Cardiac septum (tissue), 1 donor: ENCODE data around the gene PHEX. TPM values are rescaled to one million over a fixed set of nuclear protein-coding genes. Genes with fewer than 3 reads are reported as not detected.
"Not testable (repeated sequence)": the region's sequence is repeated elsewhere in the genome, so short reads cannot be mapped to it uniquely, and the experiment has no call there.

ENCODE experiments used
- DNase-seq: peaks from one replicate; pipeline ENCODE4 v3.0.0-alpha.2; 2020; ENCODE audit warnings: low spot score
- intact Hi-C: fragments of 100-400 bp; cut with DNase I; formaldehyde crosslinking; loops from one replicate; pipeline ENCODE4 v1.14.0; 2022
- total RNA-seq: library from RNA; stranded (reverse); fragmentation: NEBNext Ultra II Directional; extraction: Animal tissue kit (Norgen Biotek cat#: 25700); gene quantifications from one replicate; pipeline ENCODE4 v1.2.1, GENCODE V29; 2021
- donor health status: DM: no; HTN: no; CAD: no.

Gene PHEX
- total RNA-seq, 1 donor from 2014 or later, result 0.11 TPM

DNA sequence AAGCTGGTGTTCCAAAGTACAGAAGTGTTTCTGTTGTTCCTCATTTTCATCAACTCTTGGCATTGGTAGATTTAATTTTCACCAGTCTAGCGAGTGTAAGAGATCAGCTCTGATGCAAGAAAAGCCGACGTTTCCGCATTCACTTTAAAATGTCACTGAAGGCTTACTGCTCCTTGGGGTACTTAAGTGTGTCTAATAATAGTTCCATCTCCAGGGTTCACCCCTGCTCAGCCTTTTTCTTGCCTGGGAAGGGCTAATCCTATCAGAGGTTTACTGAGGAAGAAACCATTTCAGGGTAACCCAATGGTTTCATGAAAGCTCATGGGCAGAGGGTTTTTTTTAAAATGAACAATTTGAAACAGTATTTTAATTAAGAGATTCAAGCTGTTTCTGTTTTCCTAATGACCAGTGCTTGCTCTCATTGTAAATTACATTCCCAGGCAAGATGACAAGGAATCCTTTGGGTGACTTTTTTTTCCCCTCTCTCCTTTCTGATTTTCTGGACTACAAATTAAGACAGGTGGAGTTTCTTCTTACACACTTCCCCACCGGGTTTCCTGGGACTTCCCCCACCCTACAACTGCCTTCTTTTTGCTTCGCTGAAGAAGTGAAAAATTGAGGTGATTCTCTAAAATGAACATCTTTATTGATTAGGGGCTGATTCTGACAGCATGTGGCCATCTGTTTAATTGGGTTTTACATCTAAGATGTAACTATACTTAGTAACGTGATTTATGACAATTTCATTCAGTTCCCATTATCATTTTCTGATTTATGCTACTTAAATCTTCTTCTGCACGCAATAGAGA is 161.9 kb downstream of the PHEX start:
- intact Hi-C loops, result loop anchor here (10.0 kb wide), 1 partner anchor 209 kb away; no protein-coding TSS in a partner anchor
- no peak for DNase-seq

DNA sequence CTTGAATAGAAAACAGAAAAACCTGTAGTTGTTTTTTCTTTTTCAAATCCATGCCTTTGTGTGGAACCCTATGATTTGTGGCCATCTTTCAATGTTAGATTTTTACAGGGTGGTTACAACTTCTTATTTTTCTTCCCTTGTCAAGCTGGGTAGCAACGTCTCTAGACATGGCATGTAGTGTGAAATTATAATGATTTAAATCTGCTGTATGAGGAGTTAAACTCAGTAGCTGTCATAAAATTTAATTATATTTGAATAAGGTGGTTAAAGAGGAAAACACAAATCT is 162.5 kb downstream of the PHEX start:
- DNase-seq, result no peak
- intact Hi-C loops, result loop anchor here (10.0 kb wide), 1 partner anchor 210 kb away; no protein-coding TSS in a partner anchor

DNA sequence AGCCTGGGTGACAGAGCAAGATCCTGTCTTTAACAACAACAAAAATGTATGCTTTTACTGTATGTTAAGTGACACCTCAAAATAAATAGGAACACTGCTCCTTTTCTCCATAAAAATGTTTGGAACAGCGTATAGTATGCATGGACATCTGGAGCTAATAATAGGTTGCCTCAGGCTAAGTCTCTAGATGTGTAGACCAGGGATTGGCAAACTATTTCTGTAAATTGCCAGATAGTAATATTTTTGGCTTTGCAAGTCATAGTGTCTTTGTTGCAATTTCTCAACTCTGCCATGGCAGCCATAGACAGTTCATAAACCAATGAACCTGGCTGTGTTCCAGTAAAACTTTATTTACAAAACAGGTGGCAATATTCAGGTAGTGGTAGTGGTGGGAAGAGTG is 164.0 kb downstream of the PHEX start:
- intact Hi-C loops, result loop anchor here (10.0 kb wide), 1 partner anchor 211 kb away; no protein-coding TSS in a partner anchor
- DNase-seq, result no peak

DNA sequence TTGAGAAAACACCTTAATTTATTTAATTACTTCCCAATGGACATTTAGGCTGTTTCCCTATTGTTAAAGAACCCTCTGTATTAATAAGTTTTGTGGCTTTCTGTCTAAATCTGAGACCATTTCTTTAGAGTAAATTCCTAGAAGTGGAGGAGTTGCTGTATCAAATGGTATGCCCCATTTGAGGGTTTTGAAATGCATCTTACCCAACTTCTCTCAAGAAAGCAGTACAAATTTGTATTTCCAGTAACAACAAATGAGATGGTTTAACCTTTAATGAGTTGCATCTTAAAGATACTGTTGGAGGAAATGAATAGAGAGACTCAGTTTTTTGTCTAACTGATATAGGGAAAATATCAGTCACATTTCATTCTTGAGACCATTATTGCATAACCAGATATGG is 170.1 kb downstream of the PHEX start:
- intact Hi-C loops, result no loop called here

DNA sequence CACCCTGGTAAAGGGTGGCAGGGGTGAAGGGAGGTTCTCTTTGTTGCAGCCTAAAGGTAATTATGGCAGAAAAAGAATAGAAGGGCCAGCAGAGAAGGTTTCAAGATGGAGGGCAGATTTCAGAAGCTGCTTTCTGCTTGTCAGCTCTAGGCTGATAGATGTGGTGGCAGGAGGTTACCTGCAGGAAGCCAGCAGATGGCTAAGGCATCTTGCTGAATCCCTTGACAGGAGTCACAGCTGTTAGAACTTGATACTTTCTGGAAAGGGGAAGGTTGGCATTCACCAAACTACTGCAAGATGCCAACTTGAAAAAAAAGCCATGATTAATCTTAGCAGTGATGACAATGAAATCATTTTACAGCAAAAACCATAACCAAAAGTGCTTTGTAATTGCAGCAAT is 171.1 kb downstream of the PHEX start:
- no peak for DNase-seq
- intact Hi-C loops, result no loop called here

More for the DNA sequence above, 170.1 kb downstream of the PHEX start:
- no peak for DNase-seq

DNA sequence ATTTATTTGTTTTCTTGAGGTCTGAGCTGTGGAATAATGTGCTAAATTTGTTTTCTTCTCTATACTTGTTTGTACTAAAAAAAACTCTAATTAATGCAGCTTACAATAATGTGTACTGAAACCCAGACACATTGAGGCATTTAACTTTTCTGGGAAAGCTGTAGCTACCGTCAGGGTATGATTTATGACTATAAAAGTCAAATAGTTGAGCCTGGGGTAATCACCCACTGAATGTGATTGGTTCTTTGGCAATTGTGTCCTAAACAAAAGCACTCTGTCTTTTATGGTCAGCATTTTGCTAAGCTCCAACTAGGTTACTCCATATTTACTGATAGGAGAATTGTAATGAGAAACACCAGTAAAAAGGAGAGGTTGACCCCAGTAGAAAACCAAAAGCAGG is 174.7 kb downstream of the PHEX start:
- intact Hi-C loops, result no loop called here

DNA sequence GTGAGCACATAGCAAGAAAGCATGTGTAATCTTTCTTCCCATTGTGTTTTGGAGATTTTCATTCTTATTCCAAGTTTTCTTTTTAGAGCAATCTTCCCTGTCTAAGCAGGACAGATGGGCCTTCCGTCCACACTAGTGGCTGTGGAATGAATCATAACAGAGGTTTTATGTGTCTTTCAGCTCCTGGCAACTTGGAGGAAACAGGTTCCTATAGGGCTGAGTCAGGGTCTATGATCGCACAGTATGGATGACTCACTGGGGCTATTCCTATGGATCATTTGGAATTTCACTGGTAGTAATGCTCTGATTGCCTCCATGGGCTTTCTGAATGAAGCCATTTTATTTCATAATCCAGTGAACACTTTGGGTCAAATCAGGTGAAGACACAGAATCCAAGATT is 188.8 kb downstream of the PHEX start:
- intact Hi-C loops, result no loop called here
- no peak for DNase-seq

More for the DNA sequence above, 174.7 kb downstream of the PHEX start:
- DNase-seq, result no peak

DNA sequence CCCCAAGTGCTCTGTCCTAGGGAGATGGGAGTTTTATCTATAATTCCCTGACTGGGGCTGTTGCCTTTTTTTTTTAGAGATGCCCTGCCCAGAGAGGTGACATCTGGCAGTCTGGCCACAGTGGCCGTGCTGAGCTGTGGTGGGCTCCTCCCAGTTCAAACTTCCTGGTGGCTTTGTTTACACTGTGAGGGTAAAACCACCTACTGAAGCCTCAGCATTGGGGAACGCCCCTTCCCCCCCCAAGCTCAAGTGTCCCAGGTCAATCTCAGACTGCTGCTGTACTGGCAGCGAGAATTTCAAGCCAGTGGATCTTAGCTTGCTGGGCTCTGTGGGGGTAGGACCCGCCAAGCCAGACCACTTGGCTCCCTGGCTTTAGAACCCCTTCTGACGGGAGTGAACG is 202.3 kb downstream of the PHEX start:
- no peak for DNase-seq
- intact Hi-C loops, result no loop called here

DNA sequence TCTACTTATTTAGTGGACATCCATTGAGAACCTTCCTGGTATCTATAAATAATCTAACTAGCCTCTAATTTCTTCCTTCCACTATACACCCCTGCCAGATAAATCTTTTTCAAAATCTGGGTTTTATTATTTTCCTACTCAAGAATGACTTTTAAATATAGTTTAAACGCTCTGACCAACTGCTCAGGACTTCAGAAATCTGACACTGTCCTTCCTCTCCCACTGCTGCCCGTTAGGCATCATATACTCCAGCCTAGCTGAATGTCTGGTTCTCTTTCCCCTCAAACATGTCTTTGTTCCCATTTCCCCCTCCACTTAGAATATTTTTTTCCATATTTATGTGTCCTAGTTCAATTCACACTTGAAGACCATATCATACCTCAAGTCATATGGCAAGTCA is 205.4 kb downstream of the PHEX start:
- DNase-seq, result no peak
- intact Hi-C loops, result no loop called here

DNA sequence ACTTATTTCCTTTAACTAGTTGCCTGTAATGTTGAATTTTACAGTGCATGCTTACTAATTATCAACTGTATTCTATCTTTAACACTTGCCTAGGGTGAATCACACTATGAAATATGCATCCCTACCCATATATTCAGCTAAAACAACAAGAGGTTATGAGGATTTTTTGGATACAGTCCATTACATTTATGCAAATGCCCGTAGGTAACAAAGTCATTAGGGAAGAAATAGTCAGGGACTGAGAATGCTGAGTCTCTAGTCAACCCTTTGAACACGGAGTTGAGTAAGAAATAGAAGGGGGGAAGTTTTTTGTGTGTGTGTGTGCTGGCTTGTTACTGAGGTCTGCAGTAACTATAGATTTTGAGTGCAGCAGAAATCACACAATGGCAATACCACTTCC is 214.5 kb downstream of the PHEX start:
- intact Hi-C loops, result no loop called here
- DNase-seq, result no peak

DNA sequence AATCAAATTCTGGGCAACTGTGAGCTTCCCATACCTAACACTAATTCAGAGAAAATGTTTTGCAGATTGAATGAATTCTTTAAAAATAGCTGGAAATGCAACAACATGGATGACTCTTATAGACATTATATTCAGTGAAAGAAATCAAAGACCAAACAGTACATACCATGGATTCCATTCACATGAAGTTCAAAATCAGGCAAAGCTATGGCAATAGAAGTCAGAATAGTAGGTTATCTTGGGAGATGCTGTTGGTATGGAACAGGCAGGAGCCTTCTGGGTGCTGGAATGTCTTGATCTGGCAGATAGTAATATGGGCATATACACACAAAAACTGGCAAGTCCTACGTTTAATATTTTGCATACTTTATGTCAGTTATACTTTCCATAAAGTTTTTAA is 215.0 kb downstream of the PHEX start:
- intact Hi-C loops, result no loop called here

DNA sequence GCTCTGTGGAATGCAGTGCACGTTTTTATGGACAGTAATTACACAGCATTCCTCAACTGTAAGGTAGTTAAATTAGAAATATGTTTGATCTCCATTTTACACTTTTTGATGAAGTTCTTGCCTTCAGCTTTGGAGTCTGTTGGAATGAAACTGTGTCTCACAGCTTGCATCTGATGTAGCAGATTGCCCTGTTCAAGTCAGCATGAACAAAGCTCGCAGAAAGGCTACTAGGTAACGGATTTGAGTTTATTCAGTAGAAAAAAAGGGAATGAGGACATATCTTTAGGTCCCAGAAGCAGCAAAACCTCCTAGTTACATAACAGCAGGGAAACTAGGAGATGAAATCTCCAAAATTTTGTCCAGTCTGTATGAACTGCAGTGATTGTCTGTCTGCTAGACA is 216.3 kb downstream of the PHEX start:
- no peak for DNase-seq
- intact Hi-C loops, result no loop called here

More for the DNA sequence above, 215.0 kb downstream of the PHEX start:
- DNase-seq, result no peak

DNA sequence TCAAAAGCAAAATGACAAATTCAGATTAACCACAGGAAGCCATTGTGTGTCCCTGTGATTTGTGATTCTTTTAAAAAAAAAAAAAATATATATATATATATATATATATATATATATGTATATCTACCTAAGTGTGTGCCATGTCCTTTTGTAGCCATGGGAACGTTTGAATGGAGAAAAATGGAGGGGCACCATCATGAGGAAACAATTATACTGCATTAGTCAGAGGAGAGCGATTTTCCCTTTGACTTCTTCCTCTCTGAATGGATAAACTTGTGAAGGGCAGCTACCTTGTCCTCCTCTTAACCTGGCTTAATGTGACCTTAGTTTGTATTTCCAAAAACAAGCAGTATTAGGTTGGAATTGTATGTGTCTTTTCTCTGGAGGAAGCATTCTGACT is 217.2 kb downstream of the PHEX start:
- no peak for DNase-seq
- intact Hi-C loops, result no loop called here

DNA sequence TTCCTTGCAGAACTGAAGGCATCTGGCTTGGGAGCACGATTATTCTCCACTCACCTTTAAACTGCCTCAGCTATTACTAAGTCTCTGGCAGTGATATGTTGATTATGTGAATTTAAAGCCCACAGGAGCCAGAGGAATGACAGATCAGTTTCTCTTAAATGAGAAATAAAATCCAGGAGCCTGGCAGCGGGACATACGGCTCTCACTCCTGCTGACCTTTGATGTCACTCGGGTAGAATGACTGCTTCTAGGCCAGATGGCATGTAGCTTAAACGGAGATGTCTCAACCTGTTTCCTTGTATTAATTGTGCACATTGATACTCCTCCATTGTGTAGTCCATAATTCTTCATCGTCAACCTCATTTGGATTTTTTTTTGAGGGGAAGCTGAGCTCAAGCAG is 236.6 kb downstream of the PHEX start:
- DNase-seq, result no peak
- intact Hi-C loops, result no loop called here

DNA sequence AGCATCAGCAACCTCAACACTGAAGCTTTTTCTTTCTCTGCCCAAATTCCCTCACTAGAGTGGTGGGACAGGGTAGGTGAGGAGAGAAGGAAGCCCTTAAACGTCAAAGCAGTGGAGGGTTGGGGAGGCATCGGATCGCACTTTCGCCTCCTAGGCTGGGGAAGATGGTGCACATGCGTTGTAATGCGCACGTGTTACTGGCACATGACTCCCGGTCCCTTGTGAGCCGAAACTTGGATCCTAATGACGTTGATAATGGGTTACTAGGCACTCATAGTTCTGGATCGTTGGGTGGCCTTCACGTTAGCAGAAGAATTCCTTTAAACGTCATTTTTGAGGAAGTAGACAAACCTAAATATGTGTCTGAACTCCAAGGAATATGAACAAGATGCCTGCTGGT is 240.5 kb downstream of the PHEX start, which contains the start of gene CBLL2:
CBLL2 (plus strand) TSS at position 301 of the 400 bp plus-strand sequence; CDS start at position 380, 79 bp downstream.
- intact Hi-C loops, result no loop called here

DNA sequence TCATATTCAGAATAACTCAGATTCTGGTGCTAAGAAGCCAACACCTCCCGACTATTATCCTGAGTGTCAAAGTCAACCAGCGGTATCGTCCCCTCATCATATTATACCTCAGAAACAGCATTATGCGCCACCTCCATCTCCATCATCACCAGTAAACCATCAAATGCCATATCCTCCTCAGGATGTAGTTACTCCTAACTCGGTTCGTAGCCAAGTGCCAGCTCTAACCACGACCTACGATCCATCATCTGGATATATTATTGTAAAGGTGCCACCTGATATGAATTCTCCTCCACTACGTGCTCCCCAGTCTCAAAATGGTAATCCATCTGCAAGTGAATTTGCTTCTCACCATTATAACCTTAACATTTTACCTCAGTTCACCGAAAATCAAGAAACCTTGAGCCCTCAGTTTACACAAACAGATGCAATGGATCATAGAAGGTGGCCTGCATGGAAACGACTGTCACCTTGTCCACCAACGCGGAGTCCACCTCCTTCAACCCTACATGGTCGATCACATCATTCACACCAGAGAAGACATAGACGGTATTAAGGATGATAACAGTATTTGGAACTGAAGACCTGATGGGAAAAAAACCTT is 241.7 kb downstream of the PHEX start:
- intact Hi-C loops, result no loop called here

More for the DNA sequence above, 240.5 kb downstream of the PHEX start, which contains the start of gene CBLL2:
- DNase-seq, result no peak

DNA sequence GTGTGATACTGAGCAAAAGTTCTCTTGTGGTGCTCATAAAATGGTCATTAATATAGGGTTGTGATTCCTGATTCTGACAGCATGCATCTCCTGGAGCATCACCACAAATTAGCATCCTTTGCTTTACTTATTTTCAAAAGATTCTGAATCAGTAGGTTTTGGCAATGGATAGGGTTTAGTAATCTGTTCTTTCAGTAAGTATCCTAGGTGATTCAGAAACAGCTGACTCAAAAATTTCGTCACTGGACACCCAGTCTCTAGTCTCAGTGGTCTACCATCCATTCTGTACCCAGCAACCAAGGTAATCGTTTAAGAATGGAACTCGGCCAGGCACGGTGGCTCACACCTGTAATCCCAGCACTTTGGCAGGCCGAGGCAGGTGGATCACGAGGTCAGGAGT is 244.7 kb downstream of the PHEX start:
- no peak for DNase-seq
- intact Hi-C loops, result no loop called here

More for the DNA sequence above, 241.7 kb downstream of the PHEX start:
- DNase-seq, result no peak

DNA sequence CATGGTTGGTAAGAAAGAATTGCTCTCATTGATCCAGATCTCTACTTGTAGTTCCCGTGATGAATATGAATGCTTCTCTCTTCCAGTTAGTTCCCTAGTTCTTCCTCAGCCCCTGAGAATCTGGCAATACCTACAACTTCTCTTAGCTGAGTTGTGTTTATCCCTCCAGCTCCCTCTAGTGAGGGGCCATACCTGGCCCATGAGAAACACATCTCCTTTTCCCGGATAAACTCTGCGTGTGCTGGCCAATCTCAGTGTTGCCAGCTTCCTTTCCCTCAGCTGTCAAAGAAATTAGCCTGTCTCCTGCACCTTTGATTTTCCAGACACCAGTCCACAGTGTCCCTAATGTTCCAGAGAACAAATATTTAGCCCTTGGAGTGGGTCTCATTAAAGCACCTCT is 246.2 kb downstream of the PHEX start:
- intact Hi-C loops, result no loop called here
- no peak for DNase-seq

DNA sequence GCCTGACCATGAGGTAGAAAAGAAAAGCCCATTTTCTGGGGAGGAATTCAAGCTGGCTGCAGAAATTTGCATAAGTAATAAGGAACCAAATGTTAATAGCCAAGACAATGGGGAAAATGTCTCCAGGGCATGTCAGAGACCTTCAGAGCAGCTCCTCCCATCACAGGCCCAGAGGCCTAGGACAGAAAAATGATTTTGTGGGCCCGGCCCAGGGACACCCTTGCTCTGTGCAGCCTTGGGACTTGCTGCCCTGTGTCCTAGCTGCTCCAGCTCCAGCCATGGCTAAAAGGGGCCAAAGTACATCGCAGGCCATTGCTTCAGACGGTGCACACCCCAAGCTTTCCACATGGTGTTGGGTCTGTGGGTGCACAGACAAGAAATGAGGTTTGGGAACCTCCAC is 257.1 kb downstream of the PHEX start:
- intact Hi-C loops, DNase-seq: not testable (repeated sequence)

DNA sequence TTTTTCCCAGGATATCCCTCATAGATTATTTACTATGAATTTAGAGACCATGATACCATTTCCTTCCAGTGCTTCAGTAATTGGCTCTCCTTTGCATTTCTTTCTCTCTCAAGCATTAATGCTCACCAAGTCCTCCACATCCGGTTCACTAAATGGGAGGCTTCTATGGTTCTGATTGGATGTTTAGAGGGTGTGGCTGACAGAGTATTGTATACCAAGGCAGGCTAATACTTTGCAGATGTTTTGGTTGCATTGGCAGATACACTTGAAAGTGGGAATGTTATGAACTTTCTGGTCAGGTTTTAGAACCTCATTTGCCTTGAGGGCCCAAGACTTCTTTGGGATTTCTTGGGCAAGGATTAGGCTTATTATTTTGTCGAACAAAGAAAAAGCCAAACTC is 264.7 kb downstream of the PHEX start:
- intact Hi-C loops, result no loop called here

DNA sequence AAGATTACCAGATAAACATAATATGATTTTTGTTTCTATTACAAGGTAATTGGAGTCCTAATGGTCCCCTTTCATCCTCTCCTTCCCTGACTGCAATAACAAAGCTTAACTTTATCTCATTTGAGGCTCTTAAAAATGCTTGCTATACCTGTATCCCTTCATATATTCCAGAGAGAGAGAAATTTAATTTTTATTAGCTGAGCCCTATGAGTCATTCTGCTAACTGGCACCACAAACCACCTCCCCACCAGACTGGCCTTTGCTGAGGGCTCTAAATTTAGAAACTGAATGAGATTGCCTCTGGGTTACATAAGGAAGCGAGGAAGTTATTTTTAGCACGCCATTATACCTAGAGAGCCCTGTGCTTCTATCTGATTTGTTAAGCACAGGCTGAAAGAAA is 268.0 kb downstream of the PHEX start:
- no peak for DNase-seq

More for the DNA sequence above, 264.7 kb downstream of the PHEX start:
- no peak for DNase-seq

More for the DNA sequence above, 268.0 kb downstream of the PHEX start:
- intact Hi-C loops, result no loop called here
